Panc1 (cell line): Measurements from ENCODE around the gene DYNLRB2.

Experiments used
- POLR2AphosphoS5 ChIP-seq: IDR thresholded peaks from 2 replicates; pipeline ENCODE4 v1.6.1; 2012; ENCODE audit warnings: mild to moderate bottlenecking, low read depth, low read length, moderate library complexity
- TF ChIP-seq, protein P1 (sequence below): fragments of 450-650 bp; IDR thresholded peaks from 2 replicates; pipeline ENCODE4 v1.5.1; 2017; ENCODE audit warnings: mild to moderate bottlenecking
- TF ChIP-seq, protein P2 (sequence below), 2 experiments: IDR thresholded peaks; 2 replicates each; pipeline ENCODE4 v1.6.1; 2011 to 2012; ENCODE audit warnings: low read depth in 2 of 2, control low read depth in 1 of 2, low read length in 1 of 2, mild to moderate bottlenecking in 1 of 2, moderate library complexity in 1 of 2; ENCODE audit not compliant: insufficient read depth in 1 of 2

- TF ChIP-seq, protein P1, sequence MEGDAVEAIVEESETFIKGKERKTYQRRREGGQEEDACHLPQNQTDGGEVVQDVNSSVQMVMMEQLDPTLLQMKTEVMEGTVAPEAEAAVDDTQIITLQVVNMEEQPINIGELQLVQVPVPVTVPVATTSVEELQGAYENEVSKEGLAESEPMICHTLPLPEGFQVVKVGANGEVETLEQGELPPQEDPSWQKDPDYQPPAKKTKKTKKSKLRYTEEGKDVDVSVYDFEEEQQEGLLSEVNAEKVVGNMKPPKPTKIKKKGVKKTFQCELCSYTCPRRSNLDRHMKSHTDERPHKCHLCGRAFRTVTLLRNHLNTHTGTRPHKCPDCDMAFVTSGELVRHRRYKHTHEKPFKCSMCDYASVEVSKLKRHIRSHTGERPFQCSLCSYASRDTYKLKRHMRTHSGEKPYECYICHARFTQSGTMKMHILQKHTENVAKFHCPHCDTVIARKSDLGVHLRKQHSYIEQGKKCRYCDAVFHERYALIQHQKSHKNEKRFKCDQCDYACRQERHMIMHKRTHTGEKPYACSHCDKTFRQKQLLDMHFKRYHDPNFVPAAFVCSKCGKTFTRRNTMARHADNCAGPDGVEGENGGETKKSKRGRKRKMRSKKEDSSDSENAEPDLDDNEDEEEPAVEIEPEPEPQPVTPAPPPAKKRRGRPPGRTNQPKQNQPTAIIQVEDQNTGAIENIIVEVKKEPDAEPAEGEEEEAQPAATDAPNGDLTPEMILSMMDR = no peak
- TF ChIP-seq POLR2AphosphoS5 = no peak
- TF ChIP-seq, protein P2, sequence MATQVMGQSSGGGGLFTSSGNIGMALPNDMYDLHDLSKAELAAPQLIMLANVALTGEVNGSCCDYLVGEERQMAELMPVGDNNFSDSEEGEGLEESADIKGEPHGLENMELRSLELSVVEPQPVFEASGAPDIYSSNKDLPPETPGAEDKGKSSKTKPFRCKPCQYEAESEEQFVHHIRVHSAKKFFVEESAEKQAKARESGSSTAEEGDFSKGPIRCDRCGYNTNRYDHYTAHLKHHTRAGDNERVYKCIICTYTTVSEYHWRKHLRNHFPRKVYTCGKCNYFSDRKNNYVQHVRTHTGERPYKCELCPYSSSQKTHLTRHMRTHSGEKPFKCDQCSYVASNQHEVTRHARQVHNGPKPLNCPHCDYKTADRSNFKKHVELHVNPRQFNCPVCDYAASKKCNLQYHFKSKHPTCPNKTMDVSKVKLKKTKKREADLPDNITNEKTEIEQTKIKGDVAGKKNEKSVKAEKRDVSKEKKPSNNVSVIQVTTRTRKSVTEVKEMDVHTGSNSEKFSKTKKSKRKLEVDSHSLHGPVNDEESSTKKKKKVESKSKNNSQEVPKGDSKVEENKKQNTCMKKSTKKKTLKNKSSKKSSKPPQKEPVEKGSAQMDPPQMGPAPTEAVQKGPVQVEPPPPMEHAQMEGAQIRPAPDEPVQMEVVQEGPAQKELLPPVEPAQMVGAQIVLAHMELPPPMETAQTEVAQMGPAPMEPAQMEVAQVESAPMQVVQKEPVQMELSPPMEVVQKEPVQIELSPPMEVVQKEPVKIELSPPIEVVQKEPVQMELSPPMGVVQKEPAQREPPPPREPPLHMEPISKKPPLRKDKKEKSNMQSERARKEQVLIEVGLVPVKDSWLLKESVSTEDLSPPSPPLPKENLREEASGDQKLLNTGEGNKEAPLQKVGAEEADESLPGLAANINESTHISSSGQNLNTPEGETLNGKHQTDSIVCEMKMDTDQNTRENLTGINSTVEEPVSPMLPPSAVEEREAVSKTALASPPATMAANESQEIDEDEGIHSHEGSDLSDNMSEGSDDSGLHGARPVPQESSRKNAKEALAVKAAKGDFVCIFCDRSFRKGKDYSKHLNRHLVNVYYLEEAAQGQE (IDR thresholded peaks at IDR 0.05; ENCODE audit: insufficient read depth in 1 of 2, low read depth in 2 of 2, low read length in 1 of 2) = no peak
These were observed 45.0 kb downstream of the DYNLRB2 start for GRCh38 chr16:80585764-80586163.
